Panc1 (cell line): ENCODE results near the gene SLU7. TPM values are rescaled to one million over a fixed set of nuclear protein-coding genes. Genes with fewer than 3 reads are reported as not detected.

Source experiments
- ATAC-seq: fragments of 200-7000 bp; cut with Tn5 transposase; 2 replicates; pipeline ENCODE4 v1.9.1; 2020; ENCODE audit warnings: mild to moderate bottlenecking, moderate library complexity
- BruUV-seq: library from RNA; stranded (reverse); fragments of 400-500 nt; replicated peaks from 2 replicates; lab custom pipeline; 2021; lab: Mats Ljungman, UMichigan
- CTCF ChIA-PET: fragments of 300-600 bp; sonication (Branson Sonifier 250); formaldehyde crosslinking; loops from one replicate; lab custom pipeline; 2022; ENCODE audit warnings: antibody characterized with exemption; lab: Charles Lee
- POLR2A ChIA-PET: fragments of 300-600 bp; sonication (Branson Sonifier 250); formaldehyde crosslinking; loops from one replicate; lab custom pipeline; 2022; ENCODE audit warnings: antibody characterized with exemption; lab: Charles Lee
- DNase-seq: peaks from one replicate; pipeline ENCODE4 v3.0.0-alpha.2; 2010; ENCODE audit warnings: low read depth, low spot score
- H3K27ac ChIP-seq: 2 replicates; pipeline ENCODE4 v1.5.1; 2011; ENCODE audit warnings: mild to moderate bottlenecking, low read length, inconsistent platforms
- H3K27me3 ChIP-seq: fragments of 200-500 bp; sonication (Bioruptor generic); 2 replicates; pipeline ENCODE4 v1.6.0; 2014; ENCODE audit warnings: low read length, inconsistent platforms; ENCODE audit not compliant: control insufficient read depth, insufficient read depth
- H3K36me3 ChIP-seq: fragments of 200-500 bp; sonication (Bioruptor generic); 2 replicates; pipeline ENCODE4 v1.5.1; 2014; ENCODE audit warnings: inconsistent platforms, mild to moderate bottlenecking, low read length, moderate library complexity; ENCODE audit not compliant: control insufficient read depth, insufficient read depth
- H3K4me1 ChIP-seq: 2 replicates; pipeline ENCODE4 v1.5.1; 2011; ENCODE audit warnings: inconsistent platforms, mild to moderate bottlenecking, low read length, moderate library complexity; ENCODE audit not compliant: control insufficient read depth, insufficient read depth
- H3K4me3 ChIP-seq, 2 experiments: 2 replicates each; pipeline ENCODE4 v1.5.1; 2011 to 2012; ENCODE audit warnings: low read depth in 2 of 2, low read length in 2 of 2, mild to moderate bottlenecking in 2 of 2, inconsistent platforms in 1 of 2, moderate library complexity in 1 of 2
- H3K9me3 ChIP-seq: fragments of 200-500 bp; sonication (Bioruptor generic); 2 replicates; pipeline ENCODE4 v1.5.1; 2014; ENCODE audit warnings: low read depth, mild to moderate bottlenecking, inconsistent platforms, low read length, moderate library complexity; ENCODE audit not compliant: control insufficient read depth, insufficient read depth
- CTCF ChIP-seq: fragments of 450-650 bp; IDR thresholded peaks from 2 replicates; pipeline ENCODE4 v1.5.1; 2017; ENCODE audit warnings: mild to moderate bottlenecking
- POLR2AphosphoS5 ChIP-seq: IDR thresholded peaks from 2 replicates; pipeline ENCODE4 v1.6.1; 2012; ENCODE audit warnings: mild to moderate bottlenecking, low read depth, low read length, moderate library complexity
- REST ChIP-seq, 2 experiments: IDR thresholded peaks; 2 replicates each; pipeline ENCODE4 v1.6.1; 2011 to 2012; ENCODE audit warnings: low read depth in 2 of 2, control low read depth in 1 of 2, low read length in 1 of 2, mild to moderate bottlenecking in 1 of 2, moderate library complexity in 1 of 2; ENCODE audit not compliant: insufficient read depth in 1 of 2
- SIN3A ChIP-seq: IDR thresholded peaks from 2 replicates; pipeline ENCODE4 v1.6.1; 2012; ENCODE audit warnings: low read depth, mild to moderate bottlenecking, low read length, moderate library complexity, borderline replicate concordance; ENCODE audit not compliant: insufficient read depth
- TCF7L2 ChIP-seq: IDR thresholded peaks from 2 replicates; pipeline ENCODE4 v1.6.1; 2011; ENCODE audit warnings: mild to moderate bottlenecking, low read depth, low read length, inconsistent platforms
- in situ Hi-C: cut with HindIII; loops from 2 replicates; pipeline ENCODE4 v1.10.0; 2016; ENCODE audit warnings: low sequenced_read_pairs, low pct_unique_long_range_greater_than_20kb
- intact Hi-C: fragments of 100-400 bp; cut with micrococcal nuclease; formaldehyde crosslinking; loops from one replicate; pipeline ENCODE4 v1.10.0; 2022; ENCODE audit not compliant: unreplicated experiment
- total RNA-seq: library from RNA; stranded (reverse); gene quantifications from one replicate; pipeline ENCODE4 v1.2.1, GENCODE V29; 2021; ENCODE audit not compliant: unreplicated experiment

The SLU7 gene
- total RNA-seq, 1 experiment from 2014 or later = 45.7 TPM

DNA sequence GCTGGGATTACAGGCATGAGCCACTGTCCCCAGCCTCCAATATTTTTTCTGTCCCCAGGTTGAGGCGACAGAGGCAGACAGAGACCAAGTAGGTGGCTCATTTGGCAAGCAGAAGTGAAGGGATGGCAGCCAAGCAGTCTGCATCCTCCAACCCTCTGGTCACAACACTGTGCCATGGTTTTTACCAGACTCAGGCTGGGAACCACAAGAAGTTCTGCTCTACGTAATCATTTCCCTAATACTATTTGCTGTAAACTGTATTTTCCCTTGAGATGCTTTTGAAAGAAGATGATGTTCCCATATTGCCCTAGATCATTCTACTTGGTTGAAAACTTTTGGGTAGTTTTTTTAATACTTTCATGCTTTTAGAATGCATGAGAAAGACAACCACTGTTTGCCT is 43.3 kb upstream of the SLU7 start:
- H3K9me3 ChIP-seq = no peaks in the 10 kb centered on the region
- intact Hi-C loops = no loop called here
- no peaks in the 10 kb centered on the region for H3K27me3 ChIP-seq
- POLR2A ChIA-PET = no interaction called here
- H3K36me3 ChIP-seq = no peaks in the 10 kb centered on the region
- peaks cover 20% of the 10 kb centered on the region for H3K4me1 ChIP-seq
- no peak for DNase-seq
- no peak overlapping the region for H3K4me3 ChIP-seq
- no peak for ATAC-seq
- in situ Hi-C loops = no loop called here
- no peak overlapping the region for H3K27ac ChIP-seq
- CTCF ChIA-PET = no interaction called here
- BruUV-seq = no TSS peak
- TF ChIP-seq POLR2AphosphoS5 = no peak
- no peak for TF ChIP-seq REST (IDR thresholded peaks at IDR 0.05; ENCODE audit: insufficient read depth in 1 of 2, low read depth in 2 of 2, low read length in 1 of 2)
- no peak for TF ChIP-seq SIN3A
- no peak for TF ChIP-seq CTCF
- TF ChIP-seq TCF7L2 = no peak

DNA sequence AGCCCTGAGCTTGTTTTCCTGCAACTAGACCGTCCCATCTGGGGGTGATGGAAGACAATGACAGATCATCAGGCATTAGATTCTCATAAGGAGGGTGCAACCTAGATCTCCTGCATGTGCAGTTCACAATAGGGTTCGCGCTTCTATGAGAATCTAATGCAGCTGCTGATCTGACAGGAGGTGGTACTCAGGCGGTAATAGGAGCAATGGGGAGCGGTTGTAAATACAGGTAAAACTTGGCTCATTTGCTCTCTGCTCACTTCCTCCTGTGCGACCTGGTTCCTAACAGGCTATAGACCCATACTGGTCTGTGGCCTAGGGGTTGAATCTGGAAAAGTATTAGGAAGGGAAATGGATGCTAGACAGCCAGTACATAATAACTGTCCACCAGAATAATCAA is 42.5 kb upstream of the SLU7 start:
- CTCF ChIA-PET = no interaction called here
- in situ Hi-C loops = no loop called here
- no TSS peak for BruUV-seq

More for the DNA sequence above, 42.5 kb upstream of the SLU7 start:
- DNase-seq (no peak), ATAC-seq (no peak)
- Histone ChIP-seq H3K9me3 (no peaks in the 10 kb centered on the region), H3K27ac (no peak overlapping the region), H3K4me3 (no peak overlapping the region), H3K4me1 (peaks cover 12% of the 10 kb centered on the region), H3K36me3 (no peaks in the 10 kb centered on the region), H3K27me3 (no peaks in the 10 kb centered on the region)
- TF ChIP-seq REST (IDR thresholded peaks at IDR 0.05; ENCODE audit: insufficient read depth in 1 of 2, low read depth in 2 of 2, low read length in 1 of 2) (no peak), POLR2AphosphoS5 (no peak), CTCF (no peak), TCF7L2 (no peak), SIN3A (no peak)
- POLR2A ChIA-PET = no interaction called here
- intact Hi-C loops = no loop called here
